Common myeloid progenitor, CD34-positive (primary cell): Measurements from ENCODE around the gene BIRC2.
A peak's percentile ranks its signal among the peaks of the same experiment; 100 is the strongest.

Experiments
- CTCF ChIA-PET: fragments of 350-600 bp; sonication (Branson Sonifier 250); formaldehyde crosslinking; loops from one replicate; lab custom pipeline; 2021; ENCODE audit warnings: antibody characterized with exemption; lab: Charles Lee
- POLR2A ChIA-PET: fragments of 350-600 bp; sonication (Branson Sonifier 250); formaldehyde crosslinking; loops from one replicate; lab custom pipeline; 2021; ENCODE audit warnings: antibody characterized with exemption; lab: Charles Lee
- DNase-seq, 3 donors: peaks; one replicate each; pipeline versions ENCODE4 v3.0.0 to v3.0.0-alpha.2; 2013
- H3K27ac ChIP-seq, 2 experiments: 1 replicate in 1 of 2; 2 replicates in 1 of 2; pipeline ENCODE4 v1.7.0; 2013; ENCODE audit warnings: inconsistent platforms in 2 of 2, low read length in 2 of 2, mild to moderate bottlenecking in 2 of 2, low read depth in 1 of 2, moderate library complexity in 1 of 2; ENCODE audit not compliant: severe bottlenecking in 2 of 2, insufficient read depth in 1 of 2, poor library complexity in 1 of 2
- H3K27me3 ChIP-seq, 5 experiments: replicated peaks in 2 of 5; 1 replicate in 3 of 5; 2 replicates in 2 of 5; pipeline versions ENCODE4 v1.6.1 to v1.7.0; 2013; ENCODE audit warnings: low read length in 4 of 5, mild to moderate bottlenecking in 2 of 5, moderate library complexity in 2 of 5, inconsistent platforms in 1 of 5; ENCODE audit not compliant: insufficient read depth in 5 of 5, control insufficient read depth in 4 of 5
- H3K36me3 ChIP-seq, 4 experiments: 1 replicate in 2 of 4; 2 replicates in 2 of 4; pipeline versions ENCODE4 v1.6.1 to v1.7.0; 2013; ENCODE audit warnings: low read length in 3 of 4, control low read depth in 1 of 4, mild to moderate bottlenecking in 1 of 4; ENCODE audit not compliant: control insufficient read depth in 4 of 4, insufficient read depth in 4 of 4
- H3K4me1 ChIP-seq, 4 experiments: 1 replicate in 3 of 4; 2 replicates in 1 of 4; pipeline versions ENCODE4 v1.6.1 to v1.7.1; 2013; ENCODE audit warnings: low read length in 3 of 4, mild to moderate bottlenecking in 3 of 4, control low read depth in 1 of 4, inconsistent platforms in 1 of 4, moderate library complexity in 1 of 4; ENCODE audit not compliant: control insufficient read depth in 4 of 4, insufficient read depth in 4 of 4; ENCODE audit errors: control extremely low read depth in 1 of 4
- H3K4me3 ChIP-seq, 7 experiments: 1 replicate in 4 of 7; 2 replicates in 3 of 7; pipeline versions ENCODE4 v1.5.1 to v1.7.0; 2013; ENCODE audit warnings: mild to moderate bottlenecking in 7 of 7, low read length in 6 of 7, moderate library complexity in 6 of 7, inconsistent platforms in 2 of 7, low read depth in 2 of 7, control low read depth in 1 of 7; ENCODE audit not compliant: insufficient read depth in 4 of 7, control insufficient read depth in 1 of 7; ENCODE audit errors: extremely low read depth in 1 of 7
- H3K9me3 ChIP-seq, 5 experiments: 1 replicate in 4 of 5; 2 replicates in 1 of 5; pipeline versions ENCODE4 v1.6.1 to v1.7.1; 2013; ENCODE audit warnings: low read length in 4 of 5, mild to moderate bottlenecking in 2 of 5, inconsistent platforms in 1 of 5, low read depth in 1 of 5, moderate library complexity in 1 of 5; ENCODE audit not compliant: control insufficient read depth in 4 of 5, insufficient read depth in 2 of 5; ENCODE audit errors: control extremely low read depth in 1 of 5
- WGBS: methylation state at CpG from one replicate; pipeline ENCODE4 v1.1.5; 2013; ENCODE audit not compliant: insufficient coverage; 5-methylcytosine and 5-hydroxymethylcytosine counted together

BIRC2 gene

GRCh38 chr11:102387043-102387781 is 40.2 kb downstream of the BIRC2 start:
- WGBS = 98% methylated on average over 5 of the region's 8 CpGs
- DNase-seq = no peak
- H3K36me3 ChIP-seq = peaks cover 2 to 21% (median 7%) of the 10 kb centered on the region in 4 experiments
- H3K4me1 ChIP-seq = peaks cover 6 to 20% (median 9%) of the 10 kb centered on the region in 4 experiments
- H3K27ac ChIP-seq = no peak overlapping the region
- ChIA-PET CTCF (interaction anchor here (2.5 kb wide), 1 partner anchor 109 kb away, joined by 10 read pairs; no protein-coding TSS in a partner anchor), POLR2A (no interaction called here)
- H3K4me3 ChIP-seq = no peak overlapping the region
- H3K27me3 ChIP-seq = no peaks in the 10 kb centered on the region
- H3K9me3 ChIP-seq = peaks cover 0 to 5% (median 0%) of the 10 kb centered on the region in 5 experiments

- no peak for DNase-seq
- no peak overlapping the region for H3K27ac ChIP-seq
- peaks cover 0 to 5% (median 0%) of the 10 kb centered on the region in 5 experiments for H3K9me3 ChIP-seq
- peaks cover 6 to 19% (median 9%) of the 10 kb centered on the region in 4 experiments for H3K4me1 ChIP-seq
- H3K4me3 ChIP-seq = no peak overlapping the region
- 100% methylated on average over 4 of the region's 4 CpGs for WGBS
- no peaks in the 10 kb centered on the region for H3K27me3 ChIP-seq
- peaks cover 13 to 36% (median 18%) of the 10 kb centered on the region in 4 experiments for H3K36me3 ChIP-seq
- ChIA-PET POLR2A (no interaction called here), CTCF (interaction anchor here (1.4 to 7.5 kb wide), 8 partner anchors 7 to 225 kb away, joined by 4 to 55 read pairs (median 10); partner anchors contain the start of gene TMEM123)
Measured at GRCh38 chr11:102389253-102389652, 42.2 kb downstream of the BIRC2 start.

GRCh38 chr11:102390667-102391465 is 43.9 kb downstream of the BIRC2 start:
- Histone ChIP-seq H3K27me3 (no peaks in the 10 kb centered on the region), H3K9me3 (peaks cover 0 to 5% (median 0%) of the 10 kb centered on the region in 5 experiments), H3K27ac (no peak overlapping the region), H3K4me3 (no peak overlapping the region), H3K4me1 (peaks cover 0 to 4% (median 3%) of the 10 kb centered on the region in 4 experiments), H3K36me3 (peaks cover 18 to 40% (median 24%) of the 10 kb centered on the region in 4 experiments)
- CTCF ChIA-PET = interaction anchor here (0.7 to 7.5 kb wide), 34 partner anchors 9 to 225 kb away, joined by 3 to 55 read pairs (median 5); partner anchors contain the start of gene TMEM123
- WGBS = 64% methylated on average over 12 of the region's 12 CpGs
- POLR2A ChIA-PET = no interaction called here
- peak; percentile 44 to 61 (median 52) for DNase-seq

- 100% methylated on average over 2 of the region's 4 CpGs for WGBS
- Histone ChIP-seq H3K4me3 (no peak overlapping the region), H3K9me3 (peaks cover 0 to 5% (median 0%) of the 10 kb centered on the region in 5 experiments), H3K27ac (no peak overlapping the region), H3K36me3 (peaks cover 20 to 42% (median 26%) of the 10 kb centered on the region in 4 experiments), H3K4me1 (no peaks in the 10 kb centered on the region), H3K27me3 (no peaks in the 10 kb centered on the region)
- ChIA-PET CTCF (interaction anchor here (0.7 to 7.5 kb wide), 18 partner anchors 10 to 224 kb away, joined by 3 to 55 read pairs (median 9); no protein-coding TSS in a partner anchor), POLR2A (no interaction called here)
- no peak for DNase-seq
Measured at GRCh38 chr11:102391549-102392237, 44.7 kb downstream of the BIRC2 start.

GRCh38 chr11:102393272-102393730 is 46.3 kb downstream of the BIRC2 start:
- H3K4me3 ChIP-seq = no peak overlapping the region
- H3K4me1 ChIP-seq = no peaks in the 10 kb centered on the region
- ChIA-PET POLR2A (no interaction called here), CTCF (interaction anchor here (0.8 to 7.5 kb wide), 15 partner anchors 8 to 219 kb away, joined by 3 to 55 read pairs (median 6); no protein-coding TSS in a partner anchor)
- H3K36me3 ChIP-seq = peaks cover 27 to 49% (median 35%) of the 10 kb centered on the region in 4 experiments
- no peak overlapping the region for H3K27ac ChIP-seq
- no peaks in the 10 kb centered on the region for H3K27me3 ChIP-seq
- peaks cover 0 to 4% (median 0%) of the 10 kb centered on the region in 5 experiments for H3K9me3 ChIP-seq
- WGBS = 90% methylated on average over 2 of the region's 2 CpGs
- no peak for DNase-seq

GRCh38 chr11:102395720-102396393 is 48.8 kb downstream of the BIRC2 start:
- ChIA-PET CTCF (interaction anchor here (1.1 to 7.5 kb wide), 4 partner anchors 13 to 56 kb away, joined by 3 to 55 read pairs (median 5); no protein-coding TSS in a partner anchor), POLR2A (no interaction called here)
- no peaks in the 10 kb centered on the region for H3K27me3 ChIP-seq
- H3K9me3 ChIP-seq = no peaks in the 10 kb centered on the region
- H3K4me1 ChIP-seq = no peaks in the 10 kb centered on the region
- H3K36me3 ChIP-seq = peaks cover 25 to 59% (median 42%) of the 10 kb centered on the region in 4 experiments
- DNase-seq = no peak
- 100% methylated on average over 3 of the region's 6 CpGs for WGBS
- no peak overlapping the region for H3K27ac ChIP-seq
- H3K4me3 ChIP-seq = no peak overlapping the region
